H7 (cell line): ENCODE measurements around the gene COL26A1. TPM values are rescaled to one million over a fixed set of nuclear protein-coding genes. Genes with fewer than 3 reads are reported as not detected.
A peak's percentile ranks its signal among the peaks of the same experiment; 100 is the strongest.

Experiments
- DNase-seq: peaks from one replicate; pipeline ENCODE4 v3.0.0; 2012
- H3K27me3 ChIP-seq: 2 replicates; pipeline ENCODE4 v1.6.0; 2011; ENCODE audit warnings: mild to moderate bottlenecking, low read length; ENCODE audit not compliant: control insufficient read depth, insufficient read depth
- H3K36me3 ChIP-seq: replicated peaks from 2 replicates; pipeline ENCODE4 v1.5.1; 2011; ENCODE audit warnings: low read length; ENCODE audit not compliant: control insufficient read depth, insufficient read depth
- H3K4me3 ChIP-seq: 2 replicates; pipeline ENCODE4 v1.5.1; 2011; ENCODE audit warnings: low read depth, mild to moderate bottlenecking, control low read depth, low read length, moderate library complexity; ENCODE audit not compliant: insufficient read depth
- total RNA-seq: library from RNA; depleted of rRNA; stranded (reverse); fragments of >200 nt; shearing (Covaris generic); gene quantifications from 2 replicates; pipeline ENCODE4 v1.2.3, GENCODE V29; 2014

Gene COL26A1
- total RNA-seq, 1 experiment from 2014 or later = 77.5 TPM

DNA sequence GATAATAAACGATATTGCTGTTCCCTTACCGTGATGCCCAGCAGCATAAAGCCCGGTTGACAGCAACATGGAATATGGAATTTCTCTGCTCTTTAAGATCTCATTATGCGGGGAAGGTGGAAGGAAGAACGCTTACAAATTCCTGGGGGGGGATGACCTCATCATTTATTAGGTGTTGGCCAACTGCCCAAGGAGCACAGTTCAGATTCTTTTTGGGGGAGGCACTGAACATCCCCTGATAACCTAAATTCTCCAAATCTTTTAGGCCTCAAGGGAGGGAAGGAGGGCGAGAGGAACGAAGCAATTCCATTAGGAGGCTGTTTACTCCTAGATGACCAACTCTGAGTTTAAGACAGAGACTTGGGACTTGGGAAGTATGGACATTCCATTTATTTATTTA lies 5.2 kb upstream of the COL26A1 start:
- Histone ChIP-seq H3K36me3 (no peaks in the 10 kb centered on the region), H3K27me3 (peaks cover 2% of the 10 kb centered on the region), H3K4me3 (no peak overlapping the region)
- DNase-seq = no peak

- Histone ChIP-seq H3K36me3 (no peaks in the 10 kb centered on the region), H3K4me3 (peak overlapping the region; percentile 91), H3K27me3 (peaks cover 4% of the 10 kb centered on the region)
- no peak for DNase-seq
Measured at GRCh38 chr7:101363196-101363733, 590 bp downstream of the COL26A1 start.

- H3K36me3 ChIP-seq = no peaks in the 10 kb centered on the region
- H3K27me3 ChIP-seq = peaks cover 4% of the 10 kb centered on the region
Measured at GRCh38 chr7:101363734-101364374, 1.2 kb downstream of the COL26A1 start.

GRCh38 chr7:101365956-101366355 lies 3.3 kb downstream of the COL26A1 start:
- Histone ChIP-seq H3K36me3 (no peaks in the 10 kb centered on the region; the same call in 1 of the 2 replicates), H3K4me3 (no peak overlapping the region), H3K27me3 (peaks cover 4% of the 10 kb centered on the region)
- no peak for DNase-seq

More at GRCh38 chr7:101363734-101364374, 1.2 kb downstream of the COL26A1 start:
- peak overlapping the region; percentile 91 for H3K4me3 ChIP-seq
- peak; percentile 97 for DNase-seq

- no peak for DNase-seq
- Histone ChIP-seq H3K27me3 (no peaks in the 10 kb centered on the region), H3K4me3 (no peak overlapping the region), H3K36me3 (no peaks in the 10 kb centered on the region; the same call in 1 of the 2 replicates)
Measured at GRCh38 chr7:101367676-101368075, 5.0 kb downstream of the COL26A1 start.

GRCh38 chr7:101368422-101369165 lies 5.9 kb downstream of the COL26A1 start:
- no peak overlapping the region for H3K4me3 ChIP-seq
- DNase-seq = no peak

GRCh38 chr7:101370836-101371235 lies 8.2 kb downstream of the COL26A1 start:
- H3K36me3 ChIP-seq = peaks cover 3% of the 10 kb centered on the region; the same call in 1 of the 2 replicates
- no peaks in the 10 kb centered on the region for H3K27me3 ChIP-seq
- DNase-seq = no peak
- H3K4me3 ChIP-seq = no peak overlapping the region

More at GRCh38 chr7:101368422-101369165, 5.9 kb downstream of the COL26A1 start:
- H3K27me3 ChIP-seq = no peaks in the 10 kb centered on the region
- H3K36me3 ChIP-seq = no peaks in the 10 kb centered on the region; the same call in 1 of the 2 replicates

DNA sequence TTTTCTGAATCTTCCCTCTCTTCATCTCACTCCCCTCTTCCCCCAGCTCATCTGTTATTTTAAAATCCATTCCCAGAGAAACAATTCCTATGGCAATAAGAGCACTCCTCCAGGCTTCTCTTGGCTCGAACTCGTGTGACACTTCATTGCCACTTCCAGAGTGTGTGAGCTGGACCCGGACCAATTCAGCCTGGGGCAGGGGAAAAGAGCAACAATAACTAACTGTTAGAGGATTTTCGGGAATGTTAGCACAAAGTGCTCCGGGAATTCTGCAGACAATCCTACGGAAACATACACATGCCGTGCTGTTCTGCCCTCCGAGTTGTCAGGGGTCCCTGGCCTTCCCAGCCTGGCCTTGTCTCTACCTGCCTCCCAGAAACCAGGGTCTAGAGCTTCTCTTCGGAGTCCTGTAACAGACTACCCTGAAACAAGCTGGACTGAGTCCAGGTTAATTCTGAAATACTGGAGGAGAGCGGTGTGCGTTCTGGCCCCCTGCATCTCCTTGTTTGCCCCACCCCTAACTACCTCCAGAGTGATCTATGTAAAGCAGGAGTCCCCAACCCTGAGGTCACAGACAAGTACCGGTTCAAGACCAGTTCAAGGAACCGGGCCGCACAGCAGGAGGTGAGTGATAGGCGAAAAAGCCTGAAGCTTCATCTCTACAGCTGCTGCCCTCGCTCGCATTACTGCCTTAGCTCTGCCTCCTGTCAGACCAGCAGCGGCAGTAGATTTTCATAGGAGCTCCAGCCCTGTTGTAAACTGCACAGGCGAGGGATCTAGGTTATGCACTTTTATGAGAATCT lies 11.3 kb downstream of the COL26A1 start:
- H3K4me3 ChIP-seq = no peak overlapping the region
- H3K27me3 ChIP-seq = no peaks in the 10 kb centered on the region
- DNase-seq = no peak
- H3K36me3 ChIP-seq = peaks cover 3% of the 10 kb centered on the region; the same call in 1 of the 2 replicates

DNA sequence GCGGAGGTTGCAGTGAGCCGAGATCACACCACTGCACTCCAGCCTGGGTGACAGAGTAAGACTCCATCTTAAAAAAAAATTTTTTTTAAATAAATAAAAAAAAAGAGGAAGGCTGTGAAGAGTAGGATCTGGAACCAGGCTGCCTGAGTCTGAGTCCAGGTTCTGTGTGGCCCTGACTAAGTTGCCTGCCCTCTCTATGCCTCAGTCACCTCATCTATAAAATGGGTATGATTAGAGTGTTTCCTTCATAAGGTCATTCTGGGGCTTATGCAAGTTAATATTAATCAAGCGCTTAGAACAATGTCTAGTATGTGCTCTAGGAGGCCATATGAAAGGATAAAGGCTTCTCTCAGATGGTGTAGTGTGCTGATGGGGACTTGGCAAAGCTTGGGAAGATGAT lies 12.3 kb downstream of the COL26A1 start:
- Histone ChIP-seq H3K4me3 (no peak overlapping the region), H3K27me3 (no peaks in the 10 kb centered on the region), H3K36me3 (peaks cover 8% of the 10 kb centered on the region)
- no peak for DNase-seq

- Histone ChIP-seq H3K27me3 (no peaks in the 10 kb centered on the region), H3K36me3 (peaks cover 8% of the 10 kb centered on the region), H3K4me3 (no peak overlapping the region)
- no peak for DNase-seq
Measured at GRCh38 chr7:101376601-101377000, 13.9 kb downstream of the COL26A1 start.

- Histone ChIP-seq H3K4me3 (no peak overlapping the region), H3K36me3 (peaks cover 8% of the 10 kb centered on the region), H3K27me3 (no peaks in the 10 kb centered on the region)
- DNase-seq = no peak
Measured at GRCh38 chr7:101377189-101377736, 14.6 kb downstream of the COL26A1 start.

GRCh38 chr7:101378751-101379174 lies 16.1 kb downstream of the COL26A1 start:
- H3K36me3 ChIP-seq = peaks cover 8% of the 10 kb centered on the region
- peak; percentile 62 for DNase-seq
- no peak overlapping the region for H3K4me3 ChIP-seq
- H3K27me3 ChIP-seq = no peaks in the 10 kb centered on the region

- Histone ChIP-seq H3K27me3 (no peaks in the 10 kb centered on the region), H3K4me3 (no peak overlapping the region), H3K36me3 (peaks cover 6% of the 10 kb centered on the region)
- no peak for DNase-seq
Measured at GRCh38 chr7:101379302-101379701, 16.6 kb downstream of the COL26A1 start.

- Histone ChIP-seq H3K27me3 (no peaks in the 10 kb centered on the region), H3K36me3 (peaks cover 5% of the 10 kb centered on the region), H3K4me3 (no peak overlapping the region)
- no peak for DNase-seq
Measured at GRCh38 chr7:101381549-101382111, 19.0 kb downstream of the COL26A1 start.
